GM19025 (cell line): ENCODE data around the gene HECTD1.

Source experiments
- ATAC-seq: cut with Tn5 transposase; IDR thresholded peaks from one replicate; pipeline ENCODE4 v1.9.1; 2021; ENCODE audit warnings: mild to moderate bottlenecking, low read depth, moderate library complexity; ENCODE audit not compliant: unreplicated experiment

Gene HECTD1

GRCh38 chr14:31161274-31161673 is 46.3 kb downstream of the HECTD1 start:
- no peak for ATAC-seq

GRCh38 chr14:31159682-31160296 is 47.8 kb downstream of the HECTD1 start:
- ATAC-seq: no peak

- ATAC-seq: no peak
These were observed 52.6 kb downstream of the HECTD1 start for GRCh38 chr14:31154956-31155355.

- ATAC-seq: no peak
These were observed 65.0 kb downstream of the HECTD1 start for GRCh38 chr14:31142455-31143087.

- ATAC-seq: no peak
These were observed 68.2 kb downstream of the HECTD1 start for GRCh38 chr14:31139301-31139847.

- no peak for ATAC-seq
These were observed 69.3 kb downstream of the HECTD1 start for GRCh38 chr14:31138301-31138700.

GRCh38 chr14:31137214-31137889 is 70.2 kb downstream of the HECTD1 start:
- ATAC-seq: no peak

- no peak for ATAC-seq
These were observed 74.5 kb downstream of the HECTD1 start for GRCh38 chr14:31133133-31133532.

- no peak for ATAC-seq
These were observed 78.7 kb downstream of the HECTD1 start for GRCh38 chr14:31128601-31129526.

- ATAC-seq: no peak
These were observed 79.9 kb downstream of the HECTD1 start for GRCh38 chr14:31127690-31128089.

- ATAC-seq: no peak
These were observed 80.9 kb downstream of the HECTD1 start for GRCh38 chr14:31126680-31127079.

- no peak for ATAC-seq
These were observed 82.4 kb downstream of the HECTD1 start for GRCh38 chr14:31125231-31125630.

- no peak for ATAC-seq
These were observed 83.4 kb downstream of the HECTD1 start for GRCh38 chr14:31124197-31124596.

GRCh38 chr14:31122921-31123320 is 84.7 kb downstream of the HECTD1 start:
- ATAC-seq: no peak

GRCh38 chr14:31122098-31122611 is 85.4 kb downstream of the HECTD1 start:
- no peak for ATAC-seq

- ATAC-seq: no peak
These were observed 88.7 kb downstream of the HECTD1 start for GRCh38 chr14:31118892-31119291.

- ATAC-seq: no peak
These were observed 93.8 kb downstream of the HECTD1 start for GRCh38 chr14:31113794-31114193.

GRCh38 chr14:31110872-31111271 is 96.7 kb downstream of the HECTD1 start:
- no peak for ATAC-seq

- no peak for ATAC-seq
These were observed 98.3 kb downstream of the HECTD1 start for GRCh38 chr14:31109257-31109656.

GRCh38 chr14:31106768-31107167 is 100.8 kb downstream of the HECTD1 start:
- ATAC-seq: no peak
